ENCODE measurements around the gene ALG8.
"Not testable (repeated sequence)": the region's sequence is repeated elsewhere in the genome, so short reads cannot be mapped to it uniquely, and the experiment has no call there.

ALG8 gene

DNA sequence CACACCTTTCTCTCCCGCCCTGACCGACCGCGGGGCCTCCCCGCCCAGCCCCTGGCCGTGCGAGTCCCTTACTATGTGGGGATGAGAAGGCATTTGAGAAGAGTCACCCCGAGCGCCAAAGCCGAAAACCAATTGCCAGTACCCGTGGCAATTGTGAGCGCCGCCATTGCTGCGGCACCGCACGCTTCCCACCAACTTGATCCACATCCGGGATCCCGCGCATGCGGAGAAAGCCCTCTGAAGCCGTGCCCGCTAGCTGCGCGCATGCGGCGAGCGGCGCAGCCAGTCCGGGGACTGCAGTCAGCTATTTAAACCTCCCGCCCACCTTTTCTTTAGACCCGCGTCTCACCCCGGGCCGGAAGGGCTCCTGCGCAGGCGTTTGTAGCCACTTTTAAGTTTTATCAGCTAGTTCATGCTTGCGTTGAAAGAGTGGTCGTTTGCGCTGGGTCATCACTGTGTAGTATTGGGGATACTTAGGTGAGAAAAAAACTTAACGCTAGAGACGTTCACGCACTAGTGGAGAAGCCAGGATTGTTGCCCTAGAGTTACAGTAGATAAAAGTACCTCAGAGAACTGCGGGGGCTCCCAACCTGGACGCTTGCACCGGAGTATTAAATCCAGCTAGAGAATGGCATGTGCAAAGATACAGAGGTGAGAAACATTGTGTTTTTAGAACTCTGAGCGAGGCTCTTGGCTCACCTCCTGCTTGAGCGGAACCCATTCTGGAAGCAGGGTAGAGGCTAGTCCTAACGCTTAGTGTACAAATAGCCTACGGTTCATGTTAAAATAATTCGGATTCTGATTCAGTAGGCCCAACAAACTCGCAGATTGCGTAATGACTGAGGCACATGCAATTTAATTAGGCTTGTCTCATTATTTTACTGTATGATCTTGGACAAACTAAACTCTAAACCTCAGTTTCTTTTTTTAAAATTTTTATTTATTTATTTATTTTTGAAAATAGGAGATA lies at the start of gene ALG8:
Gene ALG8, minus strand, starts transcription at position 205 of the 970 bp plus-strand sequence. Its CDS starts 38 bp downstream, at position 167.
- DNase-seq (ENCODE audit: low read depth in 3 of 3, low spot score in 1 of 3) = peak; percentile 87 to 96 (median 96)

DNA sequence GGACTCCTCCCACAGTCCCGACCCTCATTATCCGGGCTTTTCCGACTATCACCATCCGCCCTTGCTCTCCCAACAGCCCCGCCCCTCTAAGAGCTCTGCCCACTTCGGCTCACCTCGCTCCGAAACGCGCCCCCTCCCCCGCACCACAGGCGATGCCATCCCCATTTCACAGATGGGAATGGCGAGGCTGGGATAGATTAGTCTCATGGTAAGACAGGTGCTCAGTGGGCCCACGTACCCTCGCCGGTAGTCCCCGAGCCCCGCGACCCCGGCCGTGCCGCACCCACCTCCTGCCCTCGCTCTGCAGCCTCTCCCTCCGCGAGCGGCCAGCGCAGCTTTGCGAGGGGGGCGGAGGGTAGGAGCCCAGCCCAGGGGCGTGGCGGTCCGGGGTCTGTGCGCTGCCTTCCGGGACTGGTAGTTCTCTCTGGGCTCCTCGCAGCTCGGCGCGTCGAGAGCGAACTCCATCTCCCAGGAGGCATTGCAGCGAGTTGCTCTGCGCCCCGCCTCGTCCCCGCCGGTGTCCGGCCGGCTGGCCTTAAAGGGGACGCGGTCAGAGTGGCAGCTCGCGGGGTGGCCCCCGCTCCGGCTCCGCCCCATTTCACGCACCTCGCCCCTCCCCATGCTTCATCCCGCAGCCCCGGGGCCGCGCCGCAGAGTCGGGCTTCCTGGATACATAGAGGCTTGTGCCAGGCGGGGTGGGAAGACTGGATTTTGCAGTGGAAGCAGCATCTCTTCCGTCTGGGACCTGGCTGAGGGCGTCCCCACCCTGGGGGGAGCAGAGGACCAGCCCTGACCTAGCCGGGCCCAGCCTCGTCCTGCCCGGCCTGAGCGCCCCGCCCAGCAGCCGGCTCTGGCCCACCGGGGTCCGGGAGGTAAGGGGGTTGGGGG lies 49.1 kb upstream of the ALG8 start, which contains the start of the genes KCTD21 and USP35:
Gene KCTD21, minus strand, starts transcription at position 341 of the 888 bp plus-strand sequence. CDS start 14,072 bp downstream, outside the sequence.
Gene USP35, plus strand, starts transcription at position 634 of the 888 bp plus-strand sequence. CDS start 7,327 bp downstream, outside the sequence.
- DNase-seq (ENCODE audit: low read depth in 3 of 3, low spot score in 1 of 3) = peak; percentile 71 to 84 (median 76)

DNA sequence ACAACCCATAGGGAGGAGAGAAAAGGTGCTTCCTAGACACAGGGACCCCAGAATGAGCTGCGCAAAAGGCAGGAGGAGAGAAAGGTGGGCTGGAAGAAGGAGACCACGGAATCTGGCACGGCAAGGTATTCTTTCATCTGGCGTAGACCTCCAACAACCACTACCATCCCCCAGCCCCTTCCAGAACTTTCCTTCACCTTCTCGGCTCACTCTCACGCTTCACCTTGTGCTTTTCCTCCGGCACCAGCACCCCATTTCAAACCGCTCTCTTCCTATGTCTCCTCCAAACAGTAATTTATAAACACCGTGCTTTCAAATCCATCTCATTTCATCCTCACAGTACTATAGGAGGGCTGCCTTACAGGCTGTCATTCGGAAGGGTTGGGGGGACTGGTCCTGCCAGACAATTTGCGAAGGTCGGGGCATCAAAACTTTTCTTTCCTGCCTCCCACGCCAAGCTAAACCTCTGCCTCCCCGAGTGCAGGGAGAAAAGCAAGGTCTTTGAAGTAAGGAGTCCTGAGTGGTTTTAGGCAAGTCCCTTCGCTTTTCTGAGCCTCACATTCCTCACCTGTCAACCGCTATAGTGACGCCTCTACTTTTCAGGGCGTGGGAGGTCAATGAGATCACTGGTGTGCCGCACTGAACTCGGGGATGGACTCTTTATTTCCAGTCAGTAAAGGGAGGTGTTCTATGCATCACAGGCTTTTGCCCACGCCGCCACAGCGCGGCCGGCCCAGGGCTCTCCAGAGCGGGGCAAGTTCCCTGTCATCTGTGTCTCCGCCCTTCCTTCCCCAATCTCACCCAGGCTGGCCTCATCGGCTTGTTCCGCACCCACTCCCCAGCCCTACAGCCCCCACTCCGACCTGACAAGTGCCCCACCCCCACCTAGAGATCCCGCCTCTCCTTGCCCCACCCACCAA lies 48.2 kb upstream of the ALG8 start:
- peak; percentile 10 to 55 (median 44) for DNase-seq (ENCODE audit: low read depth in 3 of 3, low spot score in 1 of 3)

DNA sequence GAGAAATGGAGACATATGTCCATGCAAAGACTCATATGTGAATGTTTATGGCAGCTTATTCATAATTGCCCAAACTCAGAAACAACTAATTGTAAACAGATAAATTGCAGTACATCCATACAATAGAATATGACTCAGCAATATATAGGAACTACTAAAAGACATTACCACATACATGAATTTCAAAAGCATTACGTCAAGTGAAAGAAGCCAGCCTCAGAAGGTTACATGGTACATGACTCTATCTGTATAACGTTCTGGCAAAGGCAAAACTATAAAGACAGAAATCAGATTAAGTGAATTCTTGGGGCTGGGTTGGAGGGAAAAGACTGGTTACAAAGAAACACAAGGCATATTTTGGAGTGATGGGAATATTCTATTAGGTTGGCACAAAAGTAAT lies 41.8 kb upstream of the ALG8 start:
- DNase-seq (ENCODE audit: low read depth in 3 of 3, low spot score in 1 of 3) = no peak

DNA sequence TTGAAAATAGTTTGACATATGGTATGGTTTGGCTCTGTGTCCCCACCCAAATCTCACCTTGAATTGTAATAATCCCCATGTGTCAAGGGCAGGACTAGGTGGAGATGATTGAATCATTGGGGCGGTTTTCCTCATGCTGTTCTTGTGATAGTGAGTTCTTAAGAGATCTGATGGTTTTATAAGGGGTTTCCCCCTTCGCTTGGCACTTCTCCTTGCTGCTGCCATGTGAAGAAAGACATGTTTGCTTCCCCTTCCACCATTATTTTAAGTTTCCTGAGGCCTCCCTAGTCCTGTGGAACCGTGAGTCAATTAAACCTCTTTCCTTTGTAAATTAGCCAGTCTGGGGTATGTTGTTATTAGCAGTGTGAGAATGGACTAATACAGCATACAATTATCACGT lies 41.3 kb upstream of the ALG8 start:
- no peak for DNase-seq (ENCODE audit: low read depth in 3 of 3, low spot score in 1 of 3)

DNA sequence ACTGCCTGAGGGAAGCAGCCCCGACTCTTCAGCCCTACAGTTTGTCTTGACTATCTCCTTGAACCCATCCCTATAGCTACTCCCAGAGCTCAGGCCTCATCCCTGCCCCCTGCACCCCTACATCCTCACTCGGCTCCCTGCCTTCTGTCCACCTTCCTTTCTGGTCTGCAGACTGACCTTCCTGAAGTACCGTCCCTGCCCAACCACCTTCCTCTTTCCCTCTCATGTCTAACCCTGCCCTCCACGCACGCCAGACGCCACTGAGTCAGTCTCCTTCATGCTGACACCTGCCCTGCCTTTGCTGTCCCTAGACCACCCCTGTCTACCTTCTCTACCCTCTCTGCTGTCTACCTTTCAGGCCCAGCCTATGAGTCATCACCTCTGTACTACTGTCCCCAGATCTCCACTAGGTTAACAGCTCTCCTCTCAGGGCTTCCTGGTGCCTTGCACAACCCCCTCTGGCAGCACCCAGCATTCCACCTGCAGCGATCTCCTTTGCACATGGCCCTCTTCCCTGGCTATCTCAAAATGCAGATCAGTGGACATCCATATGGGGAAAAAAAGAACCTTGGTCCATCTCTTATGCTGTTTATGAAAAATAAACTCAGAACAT lies 40.1 kb upstream of the ALG8 start:
- DNase-seq (ENCODE audit: low read depth in 3 of 3, low spot score in 1 of 3) = no peak

DNA sequence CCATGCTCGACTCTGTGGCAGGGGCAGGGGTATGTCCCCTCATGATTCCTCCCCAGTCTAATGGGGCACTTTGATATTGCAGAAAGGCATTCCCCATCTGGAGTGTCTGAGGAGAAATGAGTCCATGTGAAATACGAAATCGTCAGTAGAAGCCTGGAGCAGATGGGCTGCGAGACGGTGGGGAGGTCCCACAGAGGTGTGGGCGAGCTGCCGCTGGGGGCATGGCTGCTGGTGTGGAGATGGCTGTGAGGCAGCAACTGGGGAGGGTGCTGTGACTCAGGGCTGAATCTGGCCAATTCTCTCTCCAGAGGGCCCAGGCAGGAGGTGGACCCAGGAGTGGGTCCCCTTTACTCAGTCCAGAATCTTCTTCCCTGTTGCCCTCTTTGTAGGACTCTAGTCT lies 37.8 kb upstream of the ALG8 start:
- DNase-seq (ENCODE audit: low read depth in 3 of 3, low spot score in 1 of 3) = no peak

DNA sequence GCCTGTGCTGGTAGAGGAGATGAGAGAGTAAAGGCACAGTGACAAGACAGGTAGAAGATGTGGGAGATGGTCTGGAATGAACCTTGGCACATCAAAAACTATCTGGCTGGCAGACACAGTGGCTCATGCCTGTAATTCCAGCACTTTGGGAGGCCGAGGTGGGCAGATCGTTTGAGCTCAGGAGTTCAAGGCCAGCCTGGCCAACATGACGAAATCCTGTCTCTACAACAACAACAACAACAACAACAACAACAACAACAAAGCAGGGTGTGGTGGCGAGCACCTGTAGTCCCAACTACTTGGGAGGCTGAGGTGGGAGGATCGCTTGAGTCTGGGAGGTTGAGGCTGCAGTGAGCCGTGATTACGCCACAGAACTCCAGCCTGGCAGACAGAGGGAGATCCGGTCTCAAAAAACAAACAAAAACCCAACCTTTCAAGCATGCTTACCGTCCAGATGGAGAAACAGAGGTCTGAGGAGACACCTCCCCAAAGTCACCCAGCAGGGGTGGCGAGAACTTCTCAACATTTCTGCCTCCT lies 37.2 kb upstream of the ALG8 start:
- no peak for DNase-seq (ENCODE audit: low read depth in 3 of 3, low spot score in 1 of 3)

DNA sequence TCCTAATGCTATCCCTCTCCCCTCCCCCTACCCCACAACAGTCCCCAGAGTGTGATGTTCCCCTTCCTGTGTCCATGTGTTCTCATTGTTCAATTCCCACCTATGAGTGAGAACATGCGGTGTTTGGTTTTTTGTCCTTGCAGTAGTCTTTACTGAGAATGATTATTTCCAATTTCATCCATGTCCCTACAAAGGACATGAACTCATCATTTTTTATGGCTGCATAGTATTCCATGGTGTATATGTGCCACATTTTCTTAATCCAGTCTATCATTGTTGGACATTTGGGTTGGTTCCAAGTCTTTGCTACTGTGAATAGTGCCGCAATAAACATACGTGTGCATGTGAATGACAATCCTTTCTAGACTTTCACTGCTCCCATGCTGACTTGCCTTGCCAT lies 36.4 kb upstream of the ALG8 start:
- DNase-seq (ENCODE audit: low read depth in 3 of 3, low spot score in 1 of 3) = not testable (repeated sequence)

DNA sequence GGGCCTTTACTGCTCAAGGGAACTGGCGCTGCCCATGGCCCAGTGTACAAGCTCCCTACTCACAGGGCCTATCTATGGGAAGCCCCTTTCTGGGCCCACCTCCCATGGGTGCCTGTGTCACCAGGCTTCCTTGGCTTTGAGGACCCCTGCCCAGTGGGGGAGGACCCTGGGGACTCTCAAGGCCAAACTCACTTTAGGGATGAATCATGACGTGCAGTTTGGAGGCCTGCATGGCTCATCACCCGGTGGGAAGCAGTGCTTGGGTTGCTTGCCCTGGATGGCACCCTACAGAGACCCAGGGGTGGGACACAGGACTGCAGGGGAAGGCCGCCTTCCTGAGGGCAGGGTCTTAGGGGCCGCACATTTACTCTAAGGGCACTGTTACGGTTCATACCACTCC lies 32.5 kb upstream of the ALG8 start:
- DNase-seq (ENCODE audit: low read depth in 3 of 3, low spot score in 1 of 3) = no peak

DNA sequence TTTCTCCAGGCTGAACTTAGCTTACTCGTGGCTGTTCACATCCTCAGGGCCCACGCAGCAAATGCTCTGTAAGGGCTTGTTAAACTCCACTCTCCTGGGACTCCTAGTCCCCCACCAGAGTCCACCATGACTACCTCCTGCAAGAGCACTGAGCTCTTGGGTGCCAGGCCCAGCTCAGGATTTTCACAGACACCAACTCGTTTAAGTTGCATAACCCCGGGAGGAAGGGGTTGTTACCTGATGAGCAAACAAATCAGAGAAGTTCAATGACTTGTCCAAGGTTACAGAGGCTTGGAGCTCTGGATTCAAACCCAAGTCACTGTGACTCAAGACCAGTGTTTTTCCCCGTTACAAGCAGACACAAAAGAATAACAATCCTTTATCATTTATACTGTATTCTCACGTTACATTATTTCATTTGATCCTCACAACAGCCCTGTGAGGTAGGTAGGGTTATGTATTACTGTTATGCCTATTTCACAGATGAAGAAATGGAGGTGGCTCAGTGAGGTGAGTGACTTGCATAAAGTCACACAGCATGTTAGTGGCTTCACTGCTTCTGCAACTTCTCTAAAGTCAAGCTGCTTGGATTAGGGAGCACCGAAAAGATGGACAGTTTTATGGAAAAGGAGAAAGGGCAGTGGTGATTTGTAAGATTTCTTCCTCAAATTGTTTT lies 31.6 kb upstream of the ALG8 start:
- DNase-seq (ENCODE audit: low read depth in 3 of 3, low spot score in 1 of 3) = no peak

DNA sequence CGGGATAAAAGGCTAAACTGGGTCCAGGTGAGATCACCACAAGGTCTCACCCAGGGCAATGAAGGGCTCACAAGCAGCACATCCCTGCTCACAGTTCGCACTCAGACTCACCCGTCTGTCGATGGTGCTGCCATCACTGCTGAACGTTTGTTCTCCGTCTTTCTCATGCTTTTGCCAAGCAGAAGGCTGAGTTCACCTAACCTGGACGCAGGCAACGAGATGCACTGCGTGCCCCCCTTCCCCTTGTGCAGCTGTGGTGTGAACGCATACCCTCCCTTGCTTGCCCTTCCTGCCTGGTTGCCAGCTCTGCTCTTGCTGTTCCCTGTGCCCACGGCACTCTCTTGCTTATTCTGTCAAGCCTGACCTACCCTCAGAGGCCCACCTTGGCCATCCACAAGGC lies 31.0 kb upstream of the ALG8 start:
- no peak for DNase-seq (ENCODE audit: low read depth in 3 of 3, low spot score in 1 of 3)

DNA sequence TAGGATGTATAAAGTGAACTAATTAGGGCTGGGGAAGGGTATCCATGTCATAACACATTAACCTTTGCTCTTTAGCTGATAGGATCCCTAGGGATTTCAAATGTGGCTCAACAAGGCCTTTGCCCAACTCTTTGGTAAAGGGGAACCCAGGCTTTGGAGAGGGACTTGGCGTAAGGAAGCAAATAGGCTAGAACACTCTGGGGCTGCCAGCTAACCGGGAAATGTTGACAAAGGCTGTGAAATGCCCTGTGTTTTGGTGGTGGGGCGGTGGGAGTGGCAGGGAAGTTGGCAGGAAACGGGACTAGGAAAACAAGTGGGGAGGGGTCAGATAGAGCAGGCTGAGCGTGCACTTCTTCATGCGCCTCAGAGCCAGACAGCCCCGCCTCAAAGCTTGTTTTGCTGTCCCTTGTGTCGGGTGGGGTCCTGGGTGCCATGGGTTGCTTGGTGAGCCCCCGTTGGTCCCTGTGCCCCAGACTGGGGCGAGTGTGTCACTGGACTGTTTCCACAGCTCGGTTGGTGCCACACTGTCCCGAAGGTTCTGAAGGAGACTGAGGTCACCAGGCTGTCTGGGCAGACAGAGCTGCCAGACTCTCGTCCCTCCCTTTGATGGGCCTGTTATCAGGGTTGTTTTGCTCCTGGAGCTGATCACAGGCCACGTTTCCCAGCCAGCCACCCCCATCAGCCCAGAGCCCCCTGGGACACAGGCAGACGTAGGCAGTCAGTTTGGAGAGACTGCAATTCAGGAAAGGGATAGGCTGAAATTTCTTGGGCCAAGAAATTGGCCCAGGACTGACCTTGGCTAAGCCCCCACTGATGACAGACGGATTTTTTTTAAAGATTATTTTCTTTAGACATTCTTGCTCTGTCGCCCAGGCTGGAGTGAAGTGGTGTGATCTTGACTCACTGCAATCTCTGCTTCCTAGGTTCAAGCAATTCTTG lies 29.4 kb upstream of the ALG8 start:
- no peak for DNase-seq (ENCODE audit: low read depth in 3 of 3, low spot score in 1 of 3)

DNA sequence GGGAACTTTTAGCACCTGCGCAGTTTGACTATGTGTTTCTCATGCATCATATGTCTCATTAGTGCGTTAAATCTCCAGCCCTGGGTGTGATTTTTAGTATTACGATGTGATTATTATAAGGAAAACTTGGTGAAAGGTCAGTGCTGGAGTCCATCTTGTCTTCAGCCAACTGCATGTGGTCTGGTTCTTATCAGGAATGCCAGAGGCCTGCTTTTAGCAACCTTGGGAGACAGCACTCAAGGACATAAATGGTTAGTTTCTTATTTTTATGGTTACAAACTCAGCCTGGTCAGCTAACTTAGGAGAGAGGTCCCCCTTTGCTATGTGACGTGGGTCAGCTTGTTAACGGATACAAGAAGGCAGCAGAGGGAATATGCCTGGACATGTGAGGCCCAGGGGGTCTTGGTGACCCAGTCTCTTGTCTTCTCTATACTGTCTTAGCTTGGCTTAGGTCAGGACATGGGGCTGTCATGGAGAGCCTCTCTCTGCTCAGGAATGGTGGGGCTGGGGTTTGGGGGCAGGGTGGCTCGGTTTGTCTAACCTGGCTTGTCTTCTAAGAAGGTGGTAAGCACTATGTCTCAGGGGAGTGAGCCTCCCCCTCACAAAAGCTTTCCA lies 27.5 kb upstream of the ALG8 start:
- no peak for DNase-seq (ENCODE audit: low read depth in 3 of 3, low spot score in 1 of 3)

DNA sequence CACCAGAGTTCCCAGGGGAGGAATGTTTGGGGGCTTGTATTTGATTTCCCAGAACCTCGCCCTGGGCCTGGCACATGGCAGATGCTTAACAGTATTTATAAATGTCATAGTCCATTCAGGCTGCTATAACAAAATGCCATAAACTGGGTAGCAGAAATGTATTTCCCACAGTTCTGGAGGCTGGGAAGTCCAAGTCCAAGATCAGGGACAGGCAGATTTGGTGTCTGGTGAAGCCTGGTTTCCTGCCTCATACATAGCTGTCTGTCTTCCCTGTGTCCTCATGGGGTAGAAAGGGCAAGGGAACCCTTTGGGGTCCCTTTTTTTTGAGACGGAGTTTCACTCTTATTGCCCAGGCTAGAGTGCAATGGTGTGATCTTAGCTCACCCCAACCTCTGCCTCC lies 25.0 kb upstream of the ALG8 start:
- DNase-seq (ENCODE audit: low read depth in 3 of 3, low spot score in 1 of 3) = no peak

DNA sequence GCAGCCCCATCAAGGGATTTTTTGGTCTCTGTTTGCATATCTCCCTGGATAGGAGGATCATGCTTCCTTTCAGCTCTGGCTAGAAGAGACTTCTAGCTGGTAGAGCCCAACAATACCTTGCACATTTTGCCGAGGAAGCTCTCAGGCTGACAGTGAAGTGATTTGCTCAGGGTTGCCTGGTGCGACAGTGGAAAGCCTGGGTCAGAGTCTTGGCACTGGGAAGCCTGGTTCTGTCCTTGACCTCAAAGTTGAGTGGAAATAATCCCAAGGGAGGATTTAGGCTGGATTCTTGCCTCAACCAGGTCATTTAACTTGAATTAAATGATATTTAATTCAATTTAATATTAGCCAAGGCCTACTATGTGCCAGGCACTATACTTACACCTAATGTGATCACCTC lies 24.4 kb upstream of the ALG8 start:
- DNase-seq (ENCODE audit: low read depth in 3 of 3, low spot score in 1 of 3) = no peak

DNA sequence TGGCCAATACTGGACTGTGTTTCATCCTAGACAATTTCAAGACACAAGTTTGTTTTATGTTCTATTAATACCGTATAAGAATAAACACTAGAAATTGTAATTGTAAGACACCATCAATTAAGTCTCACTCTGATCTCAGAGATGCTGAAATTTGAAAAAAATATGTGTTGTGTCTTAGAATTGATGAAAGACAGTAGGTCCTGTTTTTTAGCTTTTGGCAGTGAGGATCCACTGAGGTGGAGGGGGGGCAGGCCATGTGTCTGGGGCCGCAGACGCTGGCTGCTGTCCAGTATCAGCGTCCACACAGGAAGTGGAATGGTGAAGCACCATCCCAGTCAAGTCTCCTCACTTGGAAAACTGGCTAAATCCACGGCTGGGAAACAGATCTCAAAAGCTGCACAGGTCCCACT lies 22.5 kb upstream of the ALG8 start:
- DNase-seq (ENCODE audit: low read depth in 3 of 3, low spot score in 1 of 3) = no peak

DNA sequence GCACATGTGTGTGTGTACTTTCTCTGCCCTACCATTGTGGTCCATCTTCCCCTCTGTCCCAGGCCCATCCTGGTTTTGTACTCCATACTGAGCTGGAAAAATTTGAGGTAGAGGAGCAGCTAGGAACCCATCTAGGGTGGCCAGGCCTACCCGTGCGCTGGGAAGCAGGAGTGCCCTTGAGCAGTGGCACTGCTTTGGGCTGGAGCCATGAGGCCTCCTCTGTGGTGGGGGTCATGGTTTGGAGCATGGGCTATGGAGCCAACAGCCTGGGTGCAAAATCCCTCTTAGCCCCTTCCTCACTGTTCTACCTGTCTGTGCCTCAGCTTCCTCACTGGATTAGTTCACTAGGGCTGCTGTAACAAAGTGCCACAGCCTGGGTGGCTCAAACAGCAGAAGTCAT lies 21.9 kb upstream of the ALG8 start:
- no peak for DNase-seq (ENCODE audit: low read depth in 3 of 3, low spot score in 1 of 3)
